Hepatocyte (in vitro differentiated cells): Measurements from ENCODE around the gene SPIRE1. TPM values are rescaled to one million over a fixed set of nuclear protein-coding genes. Genes with fewer than 3 reads are reported as not detected.

ENCODE experiments used
- DNase-seq: peaks from one replicate; pipeline ENCODE4 v3.0.0-alpha.2; 2016; ENCODE audit warnings: low spot score
- H2AFZ ChIP-seq: fragments of 200-600 bp; sonication (generic); 2 replicates; pipeline ENCODE4 v1.6.0; 2016; ENCODE audit warnings: antibody characterized with exemption, mild to moderate bottlenecking
- H3K27ac ChIP-seq: fragments of 200-600 bp; sonication (generic); 2 replicates; pipeline ENCODE4 v1.5.1; 2016; ENCODE audit warnings: mild to moderate bottlenecking
- H3K27me3 ChIP-seq: fragments of 200-600 bp; sonication (generic); 2 replicates; pipeline ENCODE4 v1.6.1; 2016
- H3K36me3 ChIP-seq: fragments of 200-600 bp; sonication (generic); replicated peaks from 2 replicates; pipeline ENCODE4 v1.5.1; 2016; ENCODE audit warnings: low read depth; ENCODE audit not compliant: insufficient read depth
- H3K4me1 ChIP-seq: fragments of 200-600 bp; sonication (generic); 2 replicates; pipeline ENCODE4 v1.5.1; 2016; ENCODE audit warnings: mild to moderate bottlenecking, moderate library complexity; ENCODE audit not compliant: insufficient read depth
- H3K4me2 ChIP-seq: fragments of 200-600 bp; sonication (generic); 2 replicates; pipeline ENCODE4 v1.6.0; 2016
- H3K4me3 ChIP-seq: fragments of 200-600 bp; sonication (generic); 2 replicates; pipeline ENCODE4 v1.5.1; 2016; ENCODE audit warnings: mild to moderate bottlenecking
- H3K79me2 ChIP-seq: fragments of 200-600 bp; sonication (generic); 2 replicates; pipeline ENCODE4 v1.6.0; 2017; ENCODE audit warnings: mild to moderate bottlenecking
- H3K9me2 ChIP-seq: fragments of 200-600 bp; sonication (generic); replicated peaks from 2 replicates; pipeline ENCODE4 v1.6.0; 2017; ENCODE audit warnings: mild to moderate bottlenecking; ENCODE audit not compliant: insufficient read depth
- H3K9me3 ChIP-seq: fragments of 200-600 bp; sonication (generic); 2 replicates; pipeline ENCODE4 v1.5.1; 2016; ENCODE audit warnings: low read depth, mild to moderate bottlenecking
- H4K20me1 ChIP-seq: fragments of 200-600 bp; sonication (generic); 2 replicates; pipeline ENCODE4 v1.6.0; 2016; ENCODE audit warnings: mild to moderate bottlenecking; ENCODE audit not compliant: insufficient read depth, poor library complexity, severe bottlenecking
- EZH2 ChIP-seq: fragments of 200-600 bp; sonication (generic); IDR thresholded peaks from 2 replicates; pipeline ENCODE4 v1.6.1; 2016; ENCODE audit warnings: antibody characterized with exemption, mild to moderate bottlenecking, borderline replicate concordance
- EZH2phosphoT487 ChIP-seq: fragments of 200-600 bp; sonication (generic); IDR thresholded peaks from one replicate; pipeline ENCODE4 v1.6.1; 2018; ENCODE audit warnings: antibody characterized with exemption, mild to moderate bottlenecking, low read depth, moderate library complexity; ENCODE audit not compliant: unreplicated experiment, severe bottlenecking
- WGBS: methylation state at CpG from one replicate; pipeline ENCODE4 v1.1.6; 2016; ENCODE audit warnings: low lambda C conversion rate; ENCODE audit errors: missing lambda C conversion rate; 5-methylcytosine and 5-hydroxymethylcytosine counted together
- polyA plus RNA-seq: library from polyadenylated mRNA; unstranded; fragments of >200 nt; fragmentation: Nextera tagmentation; extraction: Ambion mirVana; gene quantifications from 2 replicates; pipeline ENCODE4 v1.2.1, GENCODE V29; 2016
- total RNA-seq: library from RNA; depleted of rRNA; stranded (reverse); fragments of >200 nt; gene quantifications from 2 replicates; pipeline ENCODE4 v1.2.3, GENCODE V29; 2014
- TF ChIP-seq, protein P1 (sequence below): fragments of 200-600 bp; sonication (generic); IDR thresholded peaks from 2 replicates; pipeline ENCODE4 v1.5.1; 2016; ENCODE audit warnings: antibody characterized with exemption, mild to moderate bottlenecking; ENCODE audit not compliant: poor library complexity

The SPIRE1 gene
- total and polyA plus RNA-seq, 2 experiments from 2014 or later = 13.1 to 18.9 TPM

DNA sequence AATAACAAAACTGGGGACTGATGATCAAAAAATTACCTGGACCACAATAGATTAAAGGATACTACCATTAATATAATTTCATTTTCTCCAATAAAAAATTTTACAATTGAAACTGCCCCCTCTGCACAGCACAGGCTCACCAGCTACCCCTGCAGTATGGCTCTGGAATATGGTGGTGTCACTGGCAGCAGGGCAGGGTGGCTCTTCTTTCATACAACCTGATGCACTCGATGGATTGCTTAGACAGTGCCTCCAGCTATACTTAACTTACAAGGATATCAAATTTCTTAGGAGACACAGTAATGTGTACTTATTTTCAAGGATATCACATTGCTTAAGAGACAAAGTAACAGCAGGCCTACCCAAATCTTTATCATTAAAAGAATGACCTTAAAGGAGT lies 126.2 kb downstream of the SPIRE1 start:
- no peak overlapping the region for H3K27ac ChIP-seq
- TF ChIP-seq EZH2phosphoT487 = no peak
- TF ChIP-seq, protein P1, sequence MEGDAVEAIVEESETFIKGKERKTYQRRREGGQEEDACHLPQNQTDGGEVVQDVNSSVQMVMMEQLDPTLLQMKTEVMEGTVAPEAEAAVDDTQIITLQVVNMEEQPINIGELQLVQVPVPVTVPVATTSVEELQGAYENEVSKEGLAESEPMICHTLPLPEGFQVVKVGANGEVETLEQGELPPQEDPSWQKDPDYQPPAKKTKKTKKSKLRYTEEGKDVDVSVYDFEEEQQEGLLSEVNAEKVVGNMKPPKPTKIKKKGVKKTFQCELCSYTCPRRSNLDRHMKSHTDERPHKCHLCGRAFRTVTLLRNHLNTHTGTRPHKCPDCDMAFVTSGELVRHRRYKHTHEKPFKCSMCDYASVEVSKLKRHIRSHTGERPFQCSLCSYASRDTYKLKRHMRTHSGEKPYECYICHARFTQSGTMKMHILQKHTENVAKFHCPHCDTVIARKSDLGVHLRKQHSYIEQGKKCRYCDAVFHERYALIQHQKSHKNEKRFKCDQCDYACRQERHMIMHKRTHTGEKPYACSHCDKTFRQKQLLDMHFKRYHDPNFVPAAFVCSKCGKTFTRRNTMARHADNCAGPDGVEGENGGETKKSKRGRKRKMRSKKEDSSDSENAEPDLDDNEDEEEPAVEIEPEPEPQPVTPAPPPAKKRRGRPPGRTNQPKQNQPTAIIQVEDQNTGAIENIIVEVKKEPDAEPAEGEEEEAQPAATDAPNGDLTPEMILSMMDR = no peak
- no peak for TF ChIP-seq EZH2
- H4K20me1 ChIP-seq = no peaks in the 10 kb centered on the region
- WGBS = 50% methylated on average over 1 of the region's 1 CpG
- H3K4me1 ChIP-seq = no peaks in the 10 kb centered on the region
- H3K9me3 ChIP-seq = no peaks in the 10 kb centered on the region
- no peak overlapping the region for H2AFZ ChIP-seq
- no peaks in the 10 kb centered on the region for H3K9me2 ChIP-seq
- H3K4me2 ChIP-seq = no peak overlapping the region
- no peaks in the 10 kb centered on the region for H3K27me3 ChIP-seq
- no peak overlapping the region for H3K4me3 ChIP-seq
- DNase-seq = no peak
- no peaks in the 10 kb centered on the region for H3K36me3 ChIP-seq
- peaks cover under 1% of the 10 kb centered on the region for H3K79me2 ChIP-seq

DNA sequence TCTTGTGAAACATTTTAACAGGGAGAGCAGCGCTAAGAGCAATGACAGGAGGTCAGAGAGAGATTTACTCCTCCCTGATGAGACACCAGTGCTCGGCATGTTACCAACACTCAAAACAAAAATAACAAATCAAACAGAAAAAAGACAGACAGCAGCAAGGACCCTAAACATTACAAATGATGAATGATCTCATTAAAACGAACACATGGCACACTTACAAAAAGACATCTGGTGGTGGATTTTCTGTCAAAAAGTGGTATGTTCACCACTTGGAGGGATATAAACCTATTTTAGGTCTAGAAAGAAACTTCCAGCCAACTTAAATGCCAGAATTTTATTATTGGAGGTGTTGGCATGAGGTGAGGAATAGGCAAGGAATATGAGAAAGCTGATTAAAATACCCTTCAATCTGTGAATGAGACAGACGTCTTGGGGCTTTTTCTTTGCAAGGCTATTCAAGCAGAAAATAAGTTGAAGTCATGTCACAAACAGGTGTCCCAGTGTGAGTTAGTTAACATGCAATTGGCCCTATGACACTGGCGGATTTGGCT lies 137.4 kb downstream of the SPIRE1 start:
- no peaks in the 10 kb centered on the region for H4K20me1 ChIP-seq
- no peaks in the 10 kb centered on the region for H3K79me2 ChIP-seq
- no peaks in the 10 kb centered on the region for H3K9me2 ChIP-seq
- H3K4me3 ChIP-seq = no peak overlapping the region
- H3K4me2 ChIP-seq = no peak overlapping the region
- no peaks in the 10 kb centered on the region for H3K4me1 ChIP-seq
- no peaks in the 10 kb centered on the region for H3K9me3 ChIP-seq
- no peaks in the 10 kb centered on the region for H3K36me3 ChIP-seq
- no peak overlapping the region for H2AFZ ChIP-seq
- DNase-seq = no peak
- no peak overlapping the region for H3K27ac ChIP-seq
- TF ChIP-seq, protein P1 = no peak
- no peak for TF ChIP-seq EZH2phosphoT487
- TF ChIP-seq EZH2 = no peak
- 68% methylated on average over 5 of the region's 5 CpGs for WGBS
- no peaks in the 10 kb centered on the region for H3K27me3 ChIP-seq

DNA sequence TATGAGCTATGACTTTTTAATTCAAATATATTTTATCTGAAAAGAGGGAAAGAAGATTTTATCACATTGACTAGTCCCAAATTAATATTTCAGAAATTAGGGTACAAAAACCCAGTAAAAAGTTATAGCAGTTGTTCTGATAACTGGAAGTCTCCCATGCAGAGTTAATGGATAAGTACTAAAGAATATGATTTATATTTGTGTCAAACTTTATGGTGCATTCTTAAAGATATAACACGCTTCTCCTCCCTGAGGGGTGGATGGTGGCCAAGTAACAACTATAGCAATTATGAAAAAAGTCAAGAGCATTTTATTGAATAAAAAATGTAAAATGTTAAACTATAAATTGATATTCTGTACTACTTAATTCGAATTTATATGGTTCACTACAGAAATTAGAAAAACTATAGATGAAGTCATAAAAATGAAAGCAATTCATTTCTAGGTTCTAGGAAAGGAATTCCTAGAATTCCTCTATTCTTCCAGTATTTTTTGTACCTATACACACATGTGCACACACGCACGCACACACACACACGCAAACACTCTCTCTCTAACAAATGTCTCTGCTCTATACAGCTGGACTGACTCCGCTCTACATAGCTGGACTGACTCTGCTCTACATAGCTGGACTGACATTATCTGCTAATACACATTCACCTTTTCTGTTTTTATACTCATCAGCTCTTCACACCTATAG lies 138.9 kb downstream of the SPIRE1 start:
- WGBS = 92% methylated on average over 6 of the region's 6 CpGs
- Histone ChIP-seq H3K79me2 (no peaks in the 10 kb centered on the region), H3K27me3 (no peaks in the 10 kb centered on the region), H3K9me2 (no peaks in the 10 kb centered on the region), H3K4me2 (no peak overlapping the region), H3K9me3 (no peaks in the 10 kb centered on the region), H3K27ac (no peak overlapping the region), H3K36me3 (no peaks in the 10 kb centered on the region), H2AFZ (no peak overlapping the region), H3K4me3 (no peak overlapping the region), H4K20me1 (no peaks in the 10 kb centered on the region), H3K4me1 (no peaks in the 10 kb centered on the region)
- no peak for DNase-seq
- TF ChIP-seq EZH2 (no peak), EZH2phosphoT487 (no peak)
- TF ChIP-seq, protein P1 = no peak
